ENCODE measurements around the gene AIF1L.

Gene AIF1L

DNA sequence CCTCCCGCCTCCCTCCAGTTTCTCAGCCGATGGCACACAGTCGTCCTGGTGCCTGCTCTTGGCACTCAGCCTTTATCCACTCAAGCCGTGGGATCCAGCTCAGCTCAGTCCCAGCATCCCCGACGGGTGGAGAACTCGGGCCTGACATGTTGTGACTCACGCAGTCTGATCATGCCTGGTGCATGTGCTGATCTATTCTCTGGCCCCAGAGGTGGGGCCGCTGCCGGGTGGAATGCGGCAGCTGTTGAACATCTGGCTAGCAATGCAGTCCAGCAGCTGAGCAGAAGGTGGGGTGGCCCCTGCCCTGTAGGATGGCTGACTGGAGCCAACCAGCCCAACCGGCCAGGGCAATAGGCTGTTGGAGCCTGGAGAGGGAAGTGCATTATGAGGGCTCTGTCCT is 1.7 kb upstream of the AIF1L start:
- no peak for DNase-seq
- TF ChIP-seq, protein P1, sequence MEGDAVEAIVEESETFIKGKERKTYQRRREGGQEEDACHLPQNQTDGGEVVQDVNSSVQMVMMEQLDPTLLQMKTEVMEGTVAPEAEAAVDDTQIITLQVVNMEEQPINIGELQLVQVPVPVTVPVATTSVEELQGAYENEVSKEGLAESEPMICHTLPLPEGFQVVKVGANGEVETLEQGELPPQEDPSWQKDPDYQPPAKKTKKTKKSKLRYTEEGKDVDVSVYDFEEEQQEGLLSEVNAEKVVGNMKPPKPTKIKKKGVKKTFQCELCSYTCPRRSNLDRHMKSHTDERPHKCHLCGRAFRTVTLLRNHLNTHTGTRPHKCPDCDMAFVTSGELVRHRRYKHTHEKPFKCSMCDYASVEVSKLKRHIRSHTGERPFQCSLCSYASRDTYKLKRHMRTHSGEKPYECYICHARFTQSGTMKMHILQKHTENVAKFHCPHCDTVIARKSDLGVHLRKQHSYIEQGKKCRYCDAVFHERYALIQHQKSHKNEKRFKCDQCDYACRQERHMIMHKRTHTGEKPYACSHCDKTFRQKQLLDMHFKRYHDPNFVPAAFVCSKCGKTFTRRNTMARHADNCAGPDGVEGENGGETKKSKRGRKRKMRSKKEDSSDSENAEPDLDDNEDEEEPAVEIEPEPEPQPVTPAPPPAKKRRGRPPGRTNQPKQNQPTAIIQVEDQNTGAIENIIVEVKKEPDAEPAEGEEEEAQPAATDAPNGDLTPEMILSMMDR (IDR thresholded peaks at IDR 0.05; ENCODE audit: low read depth, low read length), result no peak
- no peaks in the 10 kb centered on the region for H3K9me3 ChIP-seq (ENCODE audit: severe bottlenecking)
- no peak overlapping the region for H3K27ac ChIP-seq
- peaks cover 10% of the 10 kb centered on the region for H3K36me3 ChIP-seq
- no peak overlapping the region for H3K4me3 ChIP-seq (ENCODE audit: low read depth, low read length)
- H3K27me3 ChIP-seq (ENCODE audit: insufficient read depth, low read depth, severe bottlenecking), result no peaks in the 10 kb centered on the region

DNA sequence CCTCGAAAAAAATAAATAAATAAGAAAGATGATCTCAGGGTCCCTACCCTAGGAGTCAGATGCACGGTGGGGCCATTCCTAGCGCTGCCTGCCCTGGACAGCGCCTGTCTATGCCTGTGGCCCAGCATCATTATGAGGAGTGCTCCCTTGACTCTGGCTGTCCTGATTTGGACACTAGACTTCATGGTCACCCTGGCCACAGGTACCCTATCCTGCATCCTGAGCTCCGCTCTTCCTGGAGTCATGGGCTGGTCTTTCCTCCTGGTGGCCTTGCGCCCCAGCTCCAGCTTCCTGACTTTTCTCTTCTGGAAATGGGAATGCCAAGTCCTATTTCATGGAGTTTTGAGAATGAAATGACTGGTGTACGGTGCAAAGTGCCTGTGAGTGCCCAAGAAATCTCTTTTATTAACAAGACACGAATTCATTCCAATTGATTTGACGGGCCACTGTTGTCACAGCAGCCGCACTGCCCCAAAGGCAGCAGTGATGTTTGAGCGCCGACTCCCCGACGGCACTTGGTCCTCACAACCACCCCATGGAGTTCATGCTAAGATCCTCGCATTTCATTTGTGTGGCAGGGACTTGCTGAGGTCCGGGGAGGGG is 564 bp upstream of the AIF1L start:
- peak overlapping the region; percentile 68 for H3K4me3 ChIP-seq (ENCODE audit: low read depth, low read length)
- no peaks in the 10 kb centered on the region for H3K27me3 ChIP-seq (ENCODE audit: insufficient read depth, low read depth, severe bottlenecking)
- no peaks in the 10 kb centered on the region for H3K9me3 ChIP-seq (ENCODE audit: severe bottlenecking)
- H3K36me3 ChIP-seq, result peaks cover 14% of the 10 kb centered on the region
- DNase-seq, result no peak
- H3K27ac ChIP-seq, result no peak overlapping the region
- TF ChIP-seq, protein P1 (IDR thresholded peaks at IDR 0.05; ENCODE audit: low read depth, low read length), result no peak

DNA sequence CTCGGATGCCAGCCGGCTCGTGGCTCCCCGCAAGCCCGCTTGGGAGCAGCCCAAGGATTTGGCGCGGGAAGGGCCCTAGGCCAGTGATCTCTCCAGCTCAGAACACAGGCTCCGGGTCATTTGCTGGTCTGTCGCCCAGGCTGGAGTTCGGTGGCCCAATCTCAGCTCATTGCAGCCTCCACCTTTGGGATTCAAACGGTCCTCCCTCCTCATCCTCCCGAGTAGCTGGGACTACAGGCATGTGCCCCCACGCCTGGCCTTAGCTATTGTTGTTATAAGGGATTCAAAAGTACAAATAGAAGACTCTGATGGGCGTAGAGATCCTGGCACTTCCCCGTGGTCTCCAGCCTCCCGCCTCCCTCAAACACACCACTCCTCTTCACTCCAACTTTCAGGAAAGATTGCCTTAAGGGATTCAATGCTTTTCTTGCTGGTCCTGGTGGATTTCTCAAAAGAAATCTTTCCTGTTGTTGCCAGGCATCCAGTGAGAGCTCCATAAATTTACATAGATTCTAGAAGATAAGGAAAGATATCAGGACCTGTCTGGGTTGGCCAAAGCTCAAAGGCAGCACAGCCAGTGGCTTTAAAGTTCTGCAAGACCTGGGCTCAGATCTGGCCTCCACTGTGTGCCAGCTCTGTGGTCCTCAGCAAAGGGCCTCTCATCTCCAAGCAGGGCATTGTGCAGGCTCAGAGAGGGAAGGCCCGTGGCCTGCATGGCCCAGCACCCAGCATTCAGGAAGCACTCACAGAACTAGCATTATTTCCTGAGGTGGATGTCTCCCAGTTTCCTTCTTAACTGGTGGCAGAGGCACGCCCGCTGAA is 1.0 kb downstream of the AIF1L start:
- no peak overlapping the region; the same call in 1 of the 2 replicates for H3K27ac ChIP-seq
- peaks cover 17% of the 10 kb centered on the region for H3K36me3 ChIP-seq
- DNase-seq, result no peak
- H3K4me3 ChIP-seq (ENCODE audit: low read depth, low read length), result peak overlapping the region; percentile 68
- TF ChIP-seq, protein P1 (IDR thresholded peaks at IDR 0.05; ENCODE audit: low read depth, low read length), result no peak
- no peaks in the 10 kb centered on the region for H3K27me3 ChIP-seq (ENCODE audit: insufficient read depth, low read depth, severe bottlenecking)
- H3K9me3 ChIP-seq (ENCODE audit: severe bottlenecking), result no peaks in the 10 kb centered on the region

DNA sequence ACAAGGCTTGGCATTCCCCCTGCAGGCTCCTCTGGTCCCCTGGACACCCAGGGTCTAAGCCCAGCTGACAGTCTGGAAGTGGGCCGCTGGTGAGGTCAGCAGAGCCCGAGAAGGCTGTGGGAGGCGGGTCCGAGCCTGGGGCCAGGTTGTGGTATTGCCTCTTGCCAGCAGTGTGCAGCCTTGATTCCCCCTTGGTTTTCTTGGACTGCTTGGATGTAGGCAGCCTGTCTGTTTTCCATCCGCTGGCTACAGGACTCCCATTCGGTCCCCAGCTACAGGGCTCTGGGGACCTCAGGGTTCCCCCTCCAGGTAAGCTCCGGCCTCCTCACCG is 1.6 kb downstream of the AIF1L start:
- Histone ChIP-seq H3K4me3 (ENCODE audit: low read depth, low read length) (no peak overlapping the region), H3K27me3 (ENCODE audit: insufficient read depth, low read depth, severe bottlenecking) (no peaks in the 10 kb centered on the region)
- DNase-seq, result no peak

DNA sequence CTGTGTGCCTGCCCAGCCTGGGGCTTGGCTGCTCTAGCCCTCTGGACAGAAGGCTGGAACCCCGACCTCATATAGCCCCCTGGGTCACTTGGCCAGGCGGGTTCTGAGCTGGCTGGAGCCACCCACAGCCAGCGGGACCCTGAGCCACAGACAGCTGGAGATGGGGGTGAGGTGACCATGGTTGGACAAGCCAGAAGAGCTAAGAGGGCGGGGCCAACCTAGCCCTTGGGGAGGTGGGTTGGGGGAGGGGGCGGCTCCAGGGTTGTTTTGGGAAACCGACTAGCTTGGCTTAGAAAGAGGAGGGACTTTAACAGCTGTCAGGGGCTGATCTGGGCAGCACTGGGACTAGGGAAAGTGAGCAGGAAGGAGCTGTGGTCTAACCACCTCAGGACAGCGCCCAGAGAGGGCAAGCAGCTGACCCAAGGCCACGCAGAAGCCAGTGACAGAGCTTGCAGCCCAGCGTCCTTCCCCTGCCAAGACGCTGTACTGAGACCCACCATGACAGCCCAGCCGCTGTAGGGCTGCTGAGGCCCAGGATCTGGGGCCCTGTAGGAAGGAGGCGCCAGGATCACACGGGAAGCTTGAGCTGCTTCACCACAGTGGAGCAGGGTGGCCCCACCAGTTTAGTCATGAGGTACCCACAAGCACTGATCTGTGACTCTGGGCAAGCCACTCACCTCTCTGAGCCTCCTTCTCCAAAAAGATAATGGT is 2.2 kb downstream of the AIF1L start:
- peak; percentile 44 for DNase-seq
- H3K36me3 ChIP-seq, result peaks cover 20% of the 10 kb centered on the region
- no peak overlapping the region for H3K4me3 ChIP-seq (ENCODE audit: low read depth, low read length)
- no peak overlapping the region for H3K27ac ChIP-seq
- TF ChIP-seq, protein P1 (IDR thresholded peaks at IDR 0.05; ENCODE audit: low read depth, low read length), result no peak
- no peaks in the 10 kb centered on the region for H3K27me3 ChIP-seq (ENCODE audit: insufficient read depth, low read depth, severe bottlenecking)
- no peaks in the 10 kb centered on the region for H3K9me3 ChIP-seq (ENCODE audit: severe bottlenecking)

More for the DNA sequence above, 1.6 kb downstream of the AIF1L start:
- no peaks in the 10 kb centered on the region for H3K9me3 ChIP-seq (ENCODE audit: severe bottlenecking)
- H3K27ac ChIP-seq, result no peak overlapping the region
- TF ChIP-seq, protein P1 (IDR thresholded peaks at IDR 0.05; ENCODE audit: low read depth, low read length), result no peak
- H3K36me3 ChIP-seq, result peaks cover 17% of the 10 kb centered on the region
